ENCODE results near the gene ACTN4. TPM values are rescaled to one million over a fixed set of nuclear protein-coding genes. Genes with fewer than 3 reads are reported as not detected.

ACTN4 gene
- total and polyA plus RNA-seq, 2 donors (not counting 1 experiment from before 2014, with no cell fraction given) = 108 to 164 TPM

DNA sequence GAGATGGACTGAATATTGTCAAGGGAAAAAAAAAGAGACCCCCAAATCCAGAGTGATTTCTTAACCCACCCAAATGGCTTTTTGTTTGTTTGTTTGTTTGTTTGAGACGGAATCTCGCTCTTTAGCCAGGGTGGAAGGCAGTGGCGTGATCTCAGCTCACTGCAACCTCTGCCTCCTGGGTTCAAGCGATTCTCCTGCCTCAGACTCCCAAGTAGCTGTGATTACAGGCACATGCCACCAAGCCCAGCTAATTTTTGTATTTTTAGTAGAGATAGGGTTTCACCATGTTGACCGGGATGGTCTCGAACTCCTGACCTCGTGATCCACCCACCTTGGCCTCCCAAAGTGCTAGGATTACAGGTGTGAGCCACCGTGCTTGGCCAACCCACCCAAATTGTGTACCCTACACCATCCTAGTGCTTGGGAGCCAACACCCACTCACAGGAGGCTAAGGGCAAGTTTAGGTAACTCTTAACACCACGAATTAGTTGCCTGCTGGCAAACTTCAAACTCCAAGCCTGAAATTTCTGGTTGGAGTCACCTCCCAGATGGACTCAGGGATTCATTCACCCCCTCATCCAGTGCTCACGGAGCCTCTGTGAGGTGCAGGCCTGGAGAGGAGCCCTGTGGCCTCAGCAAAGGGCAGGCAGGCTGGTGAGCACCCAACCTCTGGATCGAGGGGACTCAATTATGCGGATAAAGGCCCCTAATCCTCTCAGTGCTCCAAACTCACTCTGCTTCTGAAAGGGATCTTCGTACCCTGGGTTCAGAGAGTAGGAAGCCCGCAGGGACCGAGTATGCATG, 37.6 kb downstream of the ACTN4 start:
- WGBS (ENCODE audit: insufficient coverage) = 95% methylated on average over 14 of the region's 15 CpGs
- no peak for DNase-seq
- peak overlapping the region in 1 of 2 donors; percentile 83 for H3K27ac ChIP-seq (ENCODE audit: low read length in 2 of 2)
- Mint-ChIP-seq H3K27me3 (no peaks in the 10 kb centered on the region), H3K4me1 (peaks cover 69% of the 10 kb centered on the region), H3K4me3 (no peak overlapping the region), H3K27ac (peak overlapping the region; percentile 85), H3K9me3 (ENCODE audit: insufficient read depth) (no peaks in the 10 kb centered on the region)
- H3K4me2 ChIP-seq (replicated peaks; ENCODE audit: low read depth, low read length, poor library complexity, severe bottlenecking) = peak overlapping the region; percentile 57
- peaks cover 98% of the 10 kb centered on the region for H3K79me2 ChIP-seq (ENCODE audit: control insufficient read depth, insufficient read depth, low read length)
- no peaks in the 10 kb centered on the region for H3K27me3 ChIP-seq (replicated peaks in 1 of 4; ENCODE audit: control extremely low read depth in 1 of 4, control insufficient read depth in 3 of 4, insufficient read depth in 4 of 4, low read length in 3 of 4)
- CTCF ChIA-PET = interaction anchor here (1.4 kb wide), 1 partner anchor 48 kb away, joined by 9 read pairs; no protein-coding TSS in a partner anchor
- peaks cover 76% of the 10 kb centered on the region for H4K20me1 ChIP-seq (ENCODE audit: control insufficient read depth, insufficient read depth, low read length, poor library complexity, severe bottlenecking)
- no peak for ATAC-seq (ENCODE audit: low read depth)
- H3K4me3 ChIP-seq (ENCODE audit: control extremely low read depth in 1 of 5, extremely low read depth in 1 of 5, insufficient read depth in 1 of 5, low read depth in 2 of 5, low read length in 4 of 5) = no peak overlapping the region
- POLR2A ChIA-PET = no interaction called here
- TF ChIP-seq, protein P1, sequence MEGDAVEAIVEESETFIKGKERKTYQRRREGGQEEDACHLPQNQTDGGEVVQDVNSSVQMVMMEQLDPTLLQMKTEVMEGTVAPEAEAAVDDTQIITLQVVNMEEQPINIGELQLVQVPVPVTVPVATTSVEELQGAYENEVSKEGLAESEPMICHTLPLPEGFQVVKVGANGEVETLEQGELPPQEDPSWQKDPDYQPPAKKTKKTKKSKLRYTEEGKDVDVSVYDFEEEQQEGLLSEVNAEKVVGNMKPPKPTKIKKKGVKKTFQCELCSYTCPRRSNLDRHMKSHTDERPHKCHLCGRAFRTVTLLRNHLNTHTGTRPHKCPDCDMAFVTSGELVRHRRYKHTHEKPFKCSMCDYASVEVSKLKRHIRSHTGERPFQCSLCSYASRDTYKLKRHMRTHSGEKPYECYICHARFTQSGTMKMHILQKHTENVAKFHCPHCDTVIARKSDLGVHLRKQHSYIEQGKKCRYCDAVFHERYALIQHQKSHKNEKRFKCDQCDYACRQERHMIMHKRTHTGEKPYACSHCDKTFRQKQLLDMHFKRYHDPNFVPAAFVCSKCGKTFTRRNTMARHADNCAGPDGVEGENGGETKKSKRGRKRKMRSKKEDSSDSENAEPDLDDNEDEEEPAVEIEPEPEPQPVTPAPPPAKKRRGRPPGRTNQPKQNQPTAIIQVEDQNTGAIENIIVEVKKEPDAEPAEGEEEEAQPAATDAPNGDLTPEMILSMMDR (IDR thresholded peaks at IDR 0.05) = no peak
- TF ChIP-seq EZH2 (IDR thresholded peaks at IDR 0.05; ENCODE audit: borderline replicate concordance, insufficient read depth, low read depth, low read length, poor library complexity, severe bottlenecking) = no peak
- intact Hi-C loops (cut with micrococcal nuclease) = loop anchor here (5.0 to 10.0 kb wide), 2 partner anchors 33 to 50 kb away; no protein-coding TSS in a partner anchor
- H3K9me3 ChIP-seq (ENCODE audit: control extremely low read depth in 1 of 3, control insufficient read depth in 2 of 3, insufficient read depth in 1 of 3, low read length in 2 of 3) = no peaks in the 10 kb centered on the region
- H2AFZ ChIP-seq (ENCODE audit: insufficient read depth, low read depth, low read length, poor library complexity, severe bottlenecking) = no peak overlapping the region
- H3K4me1 ChIP-seq (ENCODE audit: control insufficient read depth in 2 of 2, insufficient read depth in 2 of 2, low read length in 2 of 2) = peaks cover 31 to 53% of the 10 kb centered on the region in 2 donors
- H3K36me3 ChIP-seq (replicated peaks in 1 of 2; ENCODE audit: control extremely low read depth in 1 of 2, control insufficient read depth in 1 of 2, extremely low read depth in 1 of 2, insufficient read depth in 2 of 2, low read length in 1 of 2) = peaks cover 0 to 12% of the 10 kb centered on the region in 2 experiments
- peak overlapping the region; percentile 55 for H3K9ac ChIP-seq (ENCODE audit: low read length)

Data from B cell (primary cell).